SK-N-MC (cell line): ENCODE data around the gene TRAPPC2L.

ENCODE experiments used
- DNase-seq: peaks from one replicate; pipeline ENCODE4 v3.0.0-alpha.2; 2011; ENCODE audit warnings: low read depth, low spot score
- H3K27ac ChIP-seq: fragments of 200-600 bp; sonication (generic); 2 replicates; pipeline ENCODE4 v1.5.1; 2016; ENCODE audit warnings: mixed run types
- H3K36me3 ChIP-seq: fragments of 200-600 bp; sonication (generic); 2 replicates; pipeline ENCODE4 v1.6.1; 2017; ENCODE audit warnings: antibody characterized with exemption, low read length, mixed read lengths; ENCODE audit not compliant: insufficient read depth
- H3K4me3 ChIP-seq: fragments of 200-600 bp; sonication (generic); 2 replicates; pipeline ENCODE4 v1.5.1; 2016
- H3K9ac ChIP-seq: fragments of 200-600 bp; sonication (generic); 2 replicates; pipeline ENCODE4 v1.8.0; 2017; ENCODE audit warnings: mixed run types, mixed read lengths; ENCODE audit not compliant: insufficient read length
- H3K9me3 ChIP-seq: fragments of 200-600 bp; sonication (generic); 2 replicates; pipeline ENCODE4 v1.6.1; 2017; ENCODE audit warnings: low read depth, mild to moderate bottlenecking, antibody characterized with exemption, low read length, moderate library complexity, mixed read lengths
- EZH2 ChIP-seq: fragments of 200-600 bp; sonication (generic); IDR thresholded peaks from one replicate; pipeline ENCODE4 v1.6.1; 2017; ENCODE audit warnings: antibody characterized with exemption
- FOXP2 ChIP-seq: optimal IDR thresholded peaks from 2 replicates; pipeline ENCODE3; 2011; ENCODE audit warnings: mild to moderate bottlenecking, moderate library complexity; ENCODE audit not compliant: insufficient read depth; ENCODE audit errors: extremely low read length, control extremely low read depth
- POLR2AphosphoS5 ChIP-seq: IDR thresholded peaks from 2 replicates; pipeline ENCODE4 v1.6.1; 2012; ENCODE audit warnings: mild to moderate bottlenecking, low read depth, low read length, borderline replicate concordance

Gene TRAPPC2L

GRCh38 chr16:88865742-88866141 is 8.8 kb downstream of the TRAPPC2L start:
- no peaks in the 10 kb centered on the region for H3K9me3 ChIP-seq
- H3K27ac ChIP-seq, result no peak overlapping the region
- TF ChIP-seq POLR2AphosphoS5 (no peak), FOXP2 (no peak), EZH2 (no peak)
- no peak overlapping the region for H3K9ac ChIP-seq
- no peak overlapping the region for H3K4me3 ChIP-seq
- no peak for DNase-seq
- no peaks in the 10 kb centered on the region for H3K36me3 ChIP-seq

DNA sequence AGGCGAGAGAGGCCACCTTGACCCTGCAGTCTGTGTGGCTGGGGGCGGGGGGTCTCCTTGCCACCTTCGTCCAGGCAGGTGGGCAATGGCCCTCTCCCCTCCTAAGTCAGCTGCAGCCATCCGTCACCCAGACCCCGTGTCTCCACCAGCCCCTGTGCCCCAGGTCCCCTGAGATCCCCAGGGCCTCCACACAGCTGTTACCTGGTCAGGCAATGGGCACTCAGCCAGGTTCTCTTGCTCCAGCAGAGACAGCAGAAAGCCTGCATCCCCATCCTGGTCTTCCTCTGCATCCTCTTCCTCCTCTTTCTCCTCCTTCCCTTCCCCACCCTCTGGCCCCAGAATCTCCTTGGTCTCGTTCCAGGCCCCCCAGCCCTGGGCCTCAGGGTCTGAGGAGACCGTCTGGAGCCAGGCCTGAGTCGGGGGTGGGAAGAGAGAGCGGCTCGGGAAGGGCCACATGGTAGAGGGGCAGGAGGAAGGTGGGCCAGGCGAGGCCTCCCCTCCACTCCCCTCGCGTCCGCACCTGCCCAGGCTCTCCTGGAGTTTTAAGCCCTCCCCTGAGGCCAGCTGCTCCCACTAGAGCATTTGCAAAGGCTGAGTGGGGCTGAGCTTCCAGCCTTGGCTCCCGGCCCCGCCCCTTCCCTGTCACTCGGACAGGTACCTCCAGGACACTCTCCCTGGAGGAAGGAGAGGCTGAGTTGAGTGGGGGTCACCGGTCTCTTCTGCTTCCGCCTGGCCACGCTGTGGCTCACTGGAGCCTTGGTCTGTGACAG is 9.4 kb downstream of the TRAPPC2L start, which contains the start of gene PABPN1L:
Gene PABPN1L, minus strand, starts transcription at position 510 of the 770 bp plus-strand sequence. Its CDS starts 54 bp downstream, at position 456.
- no peaks in the 10 kb centered on the region for H3K36me3 ChIP-seq
- no peak within 1 kb of the TSS for H3K4me3 ChIP-seq
- DNase-seq, result no peak
- no peak within 1 kb of the TSS for H3K27ac ChIP-seq
- no peaks in the 10 kb centered on the region for H3K9me3 ChIP-seq
- no peak for TF ChIP-seq EZH2
- no peak for TF ChIP-seq FOXP2
- no peak for TF ChIP-seq POLR2AphosphoS5
- no peak within 1 kb of the TSS for H3K9ac ChIP-seq

DNA sequence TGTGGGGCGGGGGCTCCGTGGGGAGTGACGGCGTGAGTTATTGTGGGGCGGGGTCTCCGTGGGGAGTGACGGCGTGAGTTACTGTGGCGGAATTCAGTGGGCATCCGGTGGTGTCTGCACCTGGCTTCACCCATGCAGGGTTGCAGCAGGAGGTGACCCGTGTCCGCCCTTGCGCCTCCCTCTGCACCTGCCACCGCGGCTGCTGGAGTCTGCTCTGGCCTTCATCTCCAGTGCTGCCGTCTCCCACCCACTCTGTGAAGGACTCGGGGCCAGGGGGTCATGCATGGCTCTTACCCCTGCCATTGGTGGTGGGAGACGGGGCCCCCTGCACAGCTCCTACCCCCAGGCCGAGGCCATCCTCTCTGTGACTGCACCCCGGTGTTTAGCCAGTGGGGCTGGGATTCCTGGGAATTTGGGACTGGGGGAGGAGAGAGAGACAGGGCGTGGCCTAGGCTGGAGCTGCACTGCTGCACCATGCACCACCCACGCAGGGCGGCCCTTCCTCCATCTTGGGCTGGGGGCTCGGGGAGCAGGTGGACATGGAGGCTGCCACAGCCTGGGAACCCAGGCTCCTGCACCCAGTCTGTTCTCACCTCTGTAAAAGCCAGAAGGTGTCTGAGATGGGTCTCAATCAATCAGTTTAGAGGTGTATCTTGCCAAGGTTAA is 10.8 kb downstream of the TRAPPC2L start:
- TF ChIP-seq FOXP2 (no peak), EZH2 (no peak), POLR2AphosphoS5 (no peak)

GRCh38 chr16:88868974-88869672 is 12.2 kb downstream of the TRAPPC2L start:
- H3K4me3 ChIP-seq, result no peak overlapping the region
- no peak for DNase-seq
- no peak overlapping the region for H3K27ac ChIP-seq
- no peaks in the 10 kb centered on the region for H3K9me3 ChIP-seq
- H3K36me3 ChIP-seq, result no peaks in the 10 kb centered on the region
- TF ChIP-seq POLR2AphosphoS5 (no peak), FOXP2 (no peak), EZH2 (no peak)
- no peak overlapping the region for H3K9ac ChIP-seq

More for the DNA sequence above, 10.8 kb downstream of the TRAPPC2L start:
- H3K36me3 ChIP-seq, result no peaks in the 10 kb centered on the region
- DNase-seq, result no peak
- H3K9me3 ChIP-seq, result no peaks in the 10 kb centered on the region
- no peak overlapping the region for H3K9ac ChIP-seq
- no peak overlapping the region for H3K4me3 ChIP-seq
- H3K27ac ChIP-seq, result no peak overlapping the region

- TF ChIP-seq EZH2 (no peak), POLR2AphosphoS5 (no peak), FOXP2 (no peak)
- no peaks in the 10 kb centered on the region for H3K36me3 ChIP-seq
- no peak overlapping the region for H3K27ac ChIP-seq
- H3K9me3 ChIP-seq, result no peaks in the 10 kb centered on the region
- H3K4me3 ChIP-seq, result no peak overlapping the region
- DNase-seq, result no peak
- no peak overlapping the region for H3K9ac ChIP-seq
Observed at GRCh38 chr16:88869673-88869980, 12.7 kb downstream of the TRAPPC2L start.

GRCh38 chr16:88870608-88871348 is 13.9 kb downstream of the TRAPPC2L start:
- no peak overlapping the region for H3K4me3 ChIP-seq
- no peak overlapping the region for H3K27ac ChIP-seq
- DNase-seq, result no peak
- H3K9me3 ChIP-seq, result no peaks in the 10 kb centered on the region
- H3K9ac ChIP-seq, result no peak overlapping the region
- TF ChIP-seq EZH2, result no peak
- H3K36me3 ChIP-seq, result no peaks in the 10 kb centered on the region

DNA sequence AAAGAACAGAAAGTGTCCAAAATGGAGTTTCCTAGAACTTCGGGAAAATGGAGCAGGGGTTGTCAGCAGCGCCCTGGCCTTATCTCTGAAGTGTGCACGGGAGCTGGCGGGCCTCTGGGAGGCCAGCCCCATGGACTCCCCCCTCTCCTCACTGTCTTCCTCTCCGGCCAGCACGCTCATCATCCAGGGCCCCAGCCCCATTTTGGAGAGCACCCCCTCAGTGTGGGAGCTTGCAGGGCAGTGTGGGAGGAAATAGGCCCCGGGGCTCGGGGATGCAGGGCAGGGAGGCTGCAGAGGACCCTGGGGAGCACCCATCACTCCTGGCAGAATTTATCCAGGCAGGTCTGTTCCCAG is 14.4 kb downstream of the TRAPPC2L start:
- DNase-seq, result no peak
- no peaks in the 10 kb centered on the region for H3K9me3 ChIP-seq
- no peak overlapping the region for H3K4me3 ChIP-seq
- no peaks in the 10 kb centered on the region for H3K36me3 ChIP-seq
- no peak overlapping the region for H3K27ac ChIP-seq
- TF ChIP-seq FOXP2 (no peak), EZH2 (no peak), POLR2AphosphoS5 (no peak)
- H3K9ac ChIP-seq, result no peak overlapping the region

- no peak overlapping the region for H3K27ac ChIP-seq
- TF ChIP-seq FOXP2 (no peak), POLR2AphosphoS5 (no peak), EZH2 (no peak)
Observed at GRCh38 chr16:88871730-88872416, 14.9 kb downstream of the TRAPPC2L start.

More at GRCh38 chr16:88871730-88872416, 14.9 kb downstream of the TRAPPC2L start:
- Histone ChIP-seq H3K4me3 (no peak overlapping the region), H3K9ac (no peak overlapping the region), H3K9me3 (no peaks in the 10 kb centered on the region), H3K36me3 (no peaks in the 10 kb centered on the region)
- no peak for DNase-seq
